Pericardium fibroblast (primary cell): ENCODE measurements around the gene GLIPR2. TPM values are rescaled to one million over a fixed set of nuclear protein-coding genes. Genes with fewer than 3 reads are reported as not detected.

Experiments
- total RNA-seq: library from RNA; depleted of rRNA; stranded (reverse); fragments of >200 nt; gene quantifications from 2 replicates; pipeline ENCODE4 v1.2.3, GENCODE V29; 2015

Gene GLIPR2, protein sequence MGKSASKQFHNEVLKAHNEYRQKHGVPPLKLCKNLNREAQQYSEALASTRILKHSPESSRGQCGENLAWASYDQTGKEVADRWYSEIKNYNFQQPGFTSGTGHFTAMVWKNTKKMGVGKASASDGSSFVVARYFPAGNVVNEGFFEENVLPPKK
- total RNA-seq: 41.5 and 51.5 TPM in 2 replicates

DNA sequence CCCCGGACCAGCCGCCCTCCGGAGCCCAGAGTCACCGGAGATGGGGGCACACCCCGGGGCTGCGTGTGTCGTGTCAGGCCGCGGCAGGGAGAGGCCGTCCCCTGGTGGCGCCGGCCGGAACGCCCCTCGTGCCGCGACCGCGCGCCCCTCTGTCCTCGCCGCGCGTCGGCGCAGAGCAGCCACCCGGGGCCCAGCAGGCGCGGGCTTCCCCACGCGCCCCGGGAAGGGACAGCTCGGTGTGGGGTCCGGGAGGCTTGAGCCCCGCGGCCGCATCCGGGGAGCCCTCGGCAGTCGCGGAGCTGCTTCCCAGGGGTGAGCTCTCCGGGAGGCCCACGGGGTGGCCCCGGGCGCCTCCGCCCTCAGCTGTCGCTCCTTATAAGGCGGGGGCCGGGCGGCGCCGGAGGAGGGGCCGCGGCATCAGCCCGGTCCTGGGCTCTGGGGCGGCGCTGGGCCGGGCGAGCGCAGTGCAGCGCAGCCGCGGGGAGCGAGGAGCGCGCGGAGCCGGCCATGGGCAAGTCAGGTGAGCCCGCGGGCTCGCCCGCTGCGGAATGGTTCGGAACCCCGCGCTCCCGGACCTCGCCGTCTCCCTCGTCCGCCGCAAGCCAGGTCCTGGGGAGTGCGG is at the start of gene GLIPR2:
TSS of gene GLIPR2 (plus strand) at position 462 of the 622 bp plus-strand sequence. CDS start at position 508, 46 bp downstream.

DNA sequence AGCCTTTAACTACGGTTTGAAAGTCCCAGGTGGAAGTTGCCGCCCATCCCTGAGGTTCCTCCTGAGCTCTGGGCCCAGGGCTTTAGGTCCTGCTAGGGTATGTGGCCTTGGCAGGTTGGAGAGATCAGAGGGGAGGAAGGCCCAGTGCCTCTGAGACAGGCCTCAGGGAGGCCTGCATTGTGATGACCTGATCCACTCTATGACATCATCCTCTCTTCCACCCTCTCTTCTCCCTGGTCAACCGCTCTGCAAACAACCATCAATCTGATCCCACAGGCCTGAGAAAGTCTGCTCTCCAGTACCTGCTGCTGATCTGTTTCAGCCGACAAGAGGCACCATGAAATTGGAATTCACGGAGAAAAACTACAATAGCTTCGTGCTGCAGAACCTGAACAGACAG is 32.6 kb downstream of the GLIPR2 start, which contains the start of gene CCIN:
TSS of gene CCIN (plus strand) at position 223 of the 400 bp plus-strand sequence. CDS start at position 338, 115 bp downstream.

DNA sequence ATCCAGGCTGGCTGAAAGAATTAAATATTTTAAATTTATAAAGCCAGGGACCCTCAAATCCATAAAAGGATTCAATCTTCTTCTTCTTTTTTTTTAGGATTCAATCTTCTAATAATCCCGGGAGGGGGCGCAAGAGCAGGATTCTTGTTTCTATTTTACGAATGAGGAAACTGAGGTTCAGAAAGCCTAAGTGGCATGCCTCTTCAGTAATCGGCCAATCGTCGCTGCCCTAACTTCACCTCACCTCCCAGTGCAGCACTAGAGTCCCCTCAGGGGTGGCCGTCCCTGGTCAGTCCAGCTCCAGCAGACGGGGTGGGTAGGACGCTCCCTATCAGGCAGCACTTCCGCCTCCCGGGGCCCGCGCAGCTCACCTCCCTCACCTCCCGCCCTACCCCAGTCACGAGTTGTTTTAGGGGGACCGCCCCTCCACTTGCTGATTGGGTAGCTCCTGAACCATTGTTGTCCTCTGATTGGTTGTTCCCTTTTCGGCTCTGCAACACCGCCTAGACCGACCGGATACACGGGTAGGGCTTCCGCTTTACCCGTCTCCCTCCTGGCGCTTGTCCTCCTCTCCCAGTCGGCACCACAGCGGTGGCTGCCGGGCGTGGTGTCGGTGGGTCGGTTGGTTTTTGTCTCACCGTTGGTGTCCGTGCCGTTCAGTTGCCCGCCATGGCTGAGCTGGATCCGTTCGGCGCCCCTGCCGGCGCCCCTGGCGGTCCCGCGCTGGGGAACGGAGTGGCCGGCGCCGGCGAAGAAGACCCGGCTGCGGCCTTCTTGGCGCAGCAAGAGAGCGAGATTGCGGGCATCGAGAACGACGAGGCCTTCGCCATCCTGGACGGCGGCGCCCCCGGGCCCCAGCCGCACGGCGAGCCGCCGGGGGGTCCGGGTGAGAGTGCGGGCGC is 54.1 kb downstream of the GLIPR2 start, which contains the start of gene CLTA:
TSS of gene CLTA (plus strand) at position 534 of the 902 bp plus-strand sequence. CDS start at position 670, 136 bp downstream.

Other genes starting within 250 kb of the GLIPR2 start
- gene HRCT1, start 230.5 kb upstream of the GLIPR2 start, total RNA-seq: 1.4 and 3.3 TPM in 2 replicates
- 1.3 TPM in 1 of 2 replicates, not detected in the other for gene SPAAR, start 227.2 kb upstream of the GLIPR2 start, total RNA-seq
- not detected in 2 replicates for gene OR2S2, start 178.6 kb upstream of the GLIPR2 start, total RNA-seq
- gene RECK, start 99.8 kb upstream of the GLIPR2 start, total RNA-seq: 34.8 and 44.2 TPM in 2 replicates
- gene CCIN, start 32.7 kb downstream of the GLIPR2 start, total RNA-seq: 0.17 and 0.35 TPM in 2 replicates
- gene CLTA, start 54.2 kb downstream of the GLIPR2 start, total RNA-seq: 354 and 431 TPM in 2 replicates
- 17.4 and 17.6 TPM in 2 replicates for gene GNE, start 121.7 kb downstream of the GLIPR2 start, total RNA-seq